ENCODE measurements around the gene CD70. TPM values are rescaled to one million over a fixed set of nuclear protein-coding genes. Genes with fewer than 3 reads are reported as not detected.
"Not testable (repeated sequence)": the region's sequence is repeated elsewhere in the genome, so short reads cannot be mapped to it uniquely, and the experiment has no call there.

The CD70 gene
- total RNA-seq, 1 donor: not detected

DNA sequence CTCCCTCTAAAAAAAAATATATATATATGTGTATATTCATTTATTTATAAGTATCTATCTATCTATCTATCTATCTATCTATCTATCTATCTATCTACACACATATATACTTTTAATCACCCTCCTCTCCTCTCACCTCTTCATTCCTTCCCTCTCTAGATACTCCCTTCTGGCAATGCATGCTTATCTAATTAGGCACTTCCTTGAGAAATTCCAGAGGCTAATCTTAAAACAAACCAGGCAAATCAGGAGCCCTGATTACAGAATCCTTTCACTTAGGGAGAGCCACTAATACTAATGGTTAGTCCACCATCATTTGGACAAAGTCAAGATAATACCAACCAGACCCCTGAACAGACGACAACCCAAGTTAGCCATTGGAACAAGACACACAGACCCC is 17.6 kb downstream of the CD70 start:
- TF ChIP-seq, protein P1, sequence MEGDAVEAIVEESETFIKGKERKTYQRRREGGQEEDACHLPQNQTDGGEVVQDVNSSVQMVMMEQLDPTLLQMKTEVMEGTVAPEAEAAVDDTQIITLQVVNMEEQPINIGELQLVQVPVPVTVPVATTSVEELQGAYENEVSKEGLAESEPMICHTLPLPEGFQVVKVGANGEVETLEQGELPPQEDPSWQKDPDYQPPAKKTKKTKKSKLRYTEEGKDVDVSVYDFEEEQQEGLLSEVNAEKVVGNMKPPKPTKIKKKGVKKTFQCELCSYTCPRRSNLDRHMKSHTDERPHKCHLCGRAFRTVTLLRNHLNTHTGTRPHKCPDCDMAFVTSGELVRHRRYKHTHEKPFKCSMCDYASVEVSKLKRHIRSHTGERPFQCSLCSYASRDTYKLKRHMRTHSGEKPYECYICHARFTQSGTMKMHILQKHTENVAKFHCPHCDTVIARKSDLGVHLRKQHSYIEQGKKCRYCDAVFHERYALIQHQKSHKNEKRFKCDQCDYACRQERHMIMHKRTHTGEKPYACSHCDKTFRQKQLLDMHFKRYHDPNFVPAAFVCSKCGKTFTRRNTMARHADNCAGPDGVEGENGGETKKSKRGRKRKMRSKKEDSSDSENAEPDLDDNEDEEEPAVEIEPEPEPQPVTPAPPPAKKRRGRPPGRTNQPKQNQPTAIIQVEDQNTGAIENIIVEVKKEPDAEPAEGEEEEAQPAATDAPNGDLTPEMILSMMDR (IDR thresholded peaks at IDR 0.05; ENCODE audit: insufficient read depth, low read depth, low read length): no peak
- no peak overlapping the region for H3K4me3 ChIP-seq (ENCODE audit: low read depth, low read length)

DNA sequence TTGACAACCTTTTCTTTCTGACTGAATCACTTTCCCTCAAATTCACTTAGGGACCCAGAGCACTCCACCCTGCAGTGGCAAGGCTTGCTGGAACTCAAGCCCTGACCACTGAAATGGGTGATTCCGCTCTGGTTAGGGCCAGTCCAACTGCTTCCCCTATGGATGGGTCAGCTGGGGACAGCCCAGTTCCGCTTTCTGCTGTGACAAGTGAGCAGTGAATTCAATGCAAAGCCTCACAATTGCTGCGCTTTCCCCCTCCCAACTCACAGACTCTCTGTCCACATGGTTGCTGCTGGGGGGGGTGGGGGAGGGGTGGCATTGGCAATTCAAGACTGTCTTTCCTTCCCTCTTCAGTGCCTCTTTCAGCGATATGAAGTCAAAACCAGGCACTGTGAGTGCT is 18.7 kb downstream of the CD70 start:
- DNase-seq (ENCODE audit: low read depth): no peak
- TF ChIP-seq, protein P1 (IDR thresholded peaks at IDR 0.05; ENCODE audit: insufficient read depth, low read depth, low read length): no peak

More for the DNA sequence above, 17.6 kb downstream of the CD70 start:
- no peak for DNase-seq (ENCODE audit: low read depth)

DNA sequence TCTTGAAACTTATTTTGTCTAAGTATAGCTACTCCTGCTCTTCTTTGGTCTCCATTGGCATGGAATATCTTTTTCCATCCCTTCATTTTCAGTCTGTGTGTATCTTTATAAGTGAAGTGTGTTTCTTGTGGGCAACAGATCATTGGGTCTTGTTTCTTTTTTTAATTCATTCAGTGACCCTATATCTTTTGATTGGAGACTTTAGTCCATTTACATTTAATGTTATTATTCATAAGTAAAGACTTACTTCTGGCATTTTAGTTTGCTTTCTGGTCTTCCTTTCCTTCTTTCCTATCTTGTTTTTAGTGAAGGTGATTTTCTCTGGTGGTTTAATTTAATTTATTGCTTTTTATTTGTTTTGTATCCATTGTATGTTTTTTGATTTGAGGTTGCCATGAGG is 19.8 kb downstream of the CD70 start:
- H3K4me3 ChIP-seq (ENCODE audit: low read depth, low read length): no peak overlapping the region
- no peak for DNase-seq (ENCODE audit: low read depth)
- TF ChIP-seq, protein P1 (IDR thresholded peaks at IDR 0.05; ENCODE audit: insufficient read depth, low read depth, low read length): no peak

More for the DNA sequence above, 18.7 kb downstream of the CD70 start:
- no peak overlapping the region for H3K4me3 ChIP-seq (ENCODE audit: low read depth, low read length)

DNA sequence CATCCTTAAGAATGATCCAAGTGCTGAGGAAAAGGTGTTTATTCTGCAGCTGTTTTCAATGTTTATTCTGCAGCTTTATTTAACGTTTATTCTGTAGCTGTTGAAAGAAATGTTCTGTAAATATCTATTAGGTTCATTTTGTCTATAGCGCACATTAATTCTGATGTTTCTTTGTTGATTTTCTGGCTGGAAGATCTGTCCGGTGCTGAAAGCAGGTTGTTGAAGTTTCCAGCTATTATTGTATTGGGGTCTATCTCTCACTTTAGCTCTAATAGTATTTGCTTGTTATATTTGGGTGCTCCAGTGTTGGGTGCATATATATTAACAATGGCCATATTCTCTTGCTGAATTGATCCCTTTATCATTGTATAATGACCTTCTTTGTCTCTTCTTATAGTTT is 20.2 kb downstream of the CD70 start:
- no peak for DNase-seq (ENCODE audit: low read depth)
- no peak overlapping the region for H3K4me3 ChIP-seq (ENCODE audit: low read depth, low read length)
- TF ChIP-seq, protein P1 (IDR thresholded peaks at IDR 0.05; ENCODE audit: insufficient read depth, low read depth, low read length): no peak

DNA sequence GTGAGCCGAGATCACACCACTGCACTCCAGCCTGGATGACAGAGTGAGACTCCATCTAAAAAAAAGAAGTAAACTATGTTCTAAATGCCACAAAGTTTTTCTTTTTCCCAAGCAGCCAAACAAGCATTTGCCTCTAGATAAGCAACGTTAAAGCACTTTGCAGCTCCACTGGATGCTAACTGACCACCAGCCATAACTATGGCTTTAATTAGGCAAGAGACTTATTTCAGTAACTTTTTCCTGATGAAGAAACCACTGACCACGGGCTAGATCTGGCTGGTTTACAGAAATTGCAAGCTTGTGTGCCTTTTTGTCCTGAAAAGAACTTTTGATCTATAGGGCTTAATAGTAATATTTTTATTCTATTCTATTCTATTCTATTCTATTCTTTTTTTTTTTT is 22.1 kb downstream of the CD70 start:
- no peak overlapping the region for H3K4me3 ChIP-seq (ENCODE audit: low read depth, low read length)
- TF ChIP-seq, protein P1 (IDR thresholded peaks at IDR 0.05; ENCODE audit: insufficient read depth, low read depth, low read length): no peak
- DNase-seq (ENCODE audit: low read depth): no peak

DNA sequence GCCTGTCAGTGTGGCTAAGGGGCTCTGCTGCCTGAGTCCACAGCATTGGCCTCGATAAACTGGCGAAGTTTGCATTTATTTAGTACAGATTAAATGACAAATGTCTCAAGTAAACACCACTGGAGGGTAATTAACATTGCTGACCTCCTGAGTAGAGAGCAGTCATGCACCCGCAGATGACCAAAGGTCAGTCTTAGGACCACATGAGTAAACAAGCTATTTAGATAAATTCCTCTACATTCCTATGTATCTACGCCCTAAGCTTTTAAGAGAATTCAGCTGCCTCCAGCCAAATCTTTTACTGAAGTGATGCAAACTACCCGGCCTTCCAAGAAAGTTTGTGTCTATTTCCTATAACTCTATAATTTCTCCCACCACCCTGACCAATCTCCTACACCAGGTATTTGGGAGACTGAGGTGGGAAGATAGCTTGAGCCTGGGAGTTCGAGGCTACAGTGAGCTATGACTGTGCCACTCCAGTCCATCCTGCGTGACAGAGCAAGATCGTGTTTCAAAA is 22.9 kb downstream of the CD70 start:
- TF ChIP-seq, protein P1 (IDR thresholded peaks at IDR 0.05; ENCODE audit: insufficient read depth, low read depth, low read length): no peak
- no peak overlapping the region for H3K4me3 ChIP-seq (ENCODE audit: low read depth, low read length)
- DNase-seq (ENCODE audit: low read depth): no peak

DNA sequence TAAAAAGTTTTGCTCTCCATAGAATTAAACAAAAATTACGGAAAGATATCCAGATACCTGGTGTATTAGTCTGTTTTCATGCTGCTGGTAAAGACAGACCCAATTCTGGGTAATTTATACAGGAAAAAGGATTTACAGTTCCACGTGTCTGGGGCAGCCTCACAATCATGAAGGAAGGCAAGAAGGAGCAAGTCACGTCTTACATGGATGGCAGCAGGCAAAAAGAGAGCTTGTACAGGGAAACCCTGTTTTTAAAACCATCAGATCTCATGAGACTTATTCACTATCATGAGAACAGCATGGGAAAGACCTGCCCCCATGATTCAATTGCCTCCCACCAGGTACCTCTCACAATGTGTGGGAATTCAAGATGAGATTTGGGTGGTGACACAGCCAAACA is 24.2 kb downstream of the CD70 start:
- not testable (repeated sequence) for DNase-seq (ENCODE audit: low read depth)

More for the DNA sequence above, 24.2 kb downstream of the CD70 start:
- H3K4me3 ChIP-seq (ENCODE audit: low read depth, low read length): not testable (repeated sequence)

All from fibroblast of villous mesenchyme (primary cell).